ENCODE results near the gene ABI2.
A peak's percentile ranks its signal among the peaks of the same experiment; 100 is the strongest.
"Not testable (repeated sequence)": the region's sequence is repeated elsewhere in the genome, so short reads cannot be mapped to it uniquely, and the experiment has no call there.

The ABI2 gene

DNA sequence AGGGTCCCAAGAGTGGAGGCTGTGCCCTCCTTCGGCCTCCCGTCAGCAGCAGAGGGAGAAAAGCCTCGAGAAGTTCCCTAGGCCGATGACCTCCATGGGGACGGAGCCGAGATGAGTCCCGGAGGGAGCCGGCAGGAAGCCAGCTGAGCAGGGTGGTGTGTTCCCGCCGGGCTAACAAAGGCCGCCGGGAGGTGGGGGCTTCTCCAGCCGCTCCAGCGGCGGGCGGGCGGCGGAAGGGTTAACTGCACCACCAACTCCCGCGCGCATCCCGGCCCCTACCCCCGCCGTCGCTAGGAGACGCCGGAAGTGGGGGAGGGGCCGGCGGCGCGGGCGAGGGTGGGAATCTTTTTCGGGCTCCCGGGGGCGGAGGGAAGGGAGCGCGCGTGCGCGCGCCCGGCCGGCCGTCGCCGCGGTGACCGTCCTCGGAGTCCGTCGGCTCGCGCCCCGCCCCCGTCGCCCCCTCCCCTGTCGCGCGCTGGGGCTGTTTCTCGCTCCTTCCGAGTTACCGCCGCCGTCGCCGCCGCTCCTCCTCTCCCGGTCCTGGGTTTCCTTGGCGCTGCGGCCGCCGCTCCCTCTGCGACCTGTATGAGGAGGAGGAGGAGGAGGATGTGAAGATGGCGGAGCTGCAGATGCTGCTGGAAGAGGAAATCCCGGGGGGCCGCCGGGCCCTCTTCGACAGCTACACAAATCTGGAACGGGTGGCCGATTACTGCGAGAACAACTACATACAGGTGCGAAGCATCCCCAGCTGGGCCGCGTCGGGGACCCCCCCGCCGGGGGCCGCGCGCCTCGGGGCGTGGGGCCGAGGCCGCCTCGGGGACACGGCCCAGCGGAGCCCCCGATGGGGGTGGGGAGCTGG is at the start of gene ABI2:
ABI2 (plus strand) TSS at position 494 of the 859 bp plus-strand sequence; CDS start at position 615, 121 bp downstream.
- peak; percentile 59 for DNase-seq (ENCODE audit: low read depth)

DNA sequence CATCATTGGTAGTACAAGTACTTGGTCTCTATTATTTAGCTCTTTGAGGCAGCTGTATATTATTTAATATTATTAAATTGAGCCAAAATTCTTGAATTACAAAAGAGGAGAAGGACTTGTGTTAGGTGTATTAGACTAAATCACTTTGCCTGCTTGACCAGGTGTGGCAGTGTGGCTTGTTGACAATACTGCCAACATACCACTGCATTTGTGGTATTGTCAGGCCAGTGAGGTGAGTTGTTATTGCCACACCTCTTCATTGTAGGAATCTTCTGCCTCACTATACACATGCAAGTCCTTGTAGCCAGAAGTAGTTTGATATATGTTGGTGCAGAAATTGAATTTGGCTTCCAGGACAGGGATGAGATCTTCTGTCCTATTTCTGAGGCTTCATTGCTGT is 48.9 kb upstream of the ABI2 start:
- DNase-seq (ENCODE audit: low read depth): no peak

DNA sequence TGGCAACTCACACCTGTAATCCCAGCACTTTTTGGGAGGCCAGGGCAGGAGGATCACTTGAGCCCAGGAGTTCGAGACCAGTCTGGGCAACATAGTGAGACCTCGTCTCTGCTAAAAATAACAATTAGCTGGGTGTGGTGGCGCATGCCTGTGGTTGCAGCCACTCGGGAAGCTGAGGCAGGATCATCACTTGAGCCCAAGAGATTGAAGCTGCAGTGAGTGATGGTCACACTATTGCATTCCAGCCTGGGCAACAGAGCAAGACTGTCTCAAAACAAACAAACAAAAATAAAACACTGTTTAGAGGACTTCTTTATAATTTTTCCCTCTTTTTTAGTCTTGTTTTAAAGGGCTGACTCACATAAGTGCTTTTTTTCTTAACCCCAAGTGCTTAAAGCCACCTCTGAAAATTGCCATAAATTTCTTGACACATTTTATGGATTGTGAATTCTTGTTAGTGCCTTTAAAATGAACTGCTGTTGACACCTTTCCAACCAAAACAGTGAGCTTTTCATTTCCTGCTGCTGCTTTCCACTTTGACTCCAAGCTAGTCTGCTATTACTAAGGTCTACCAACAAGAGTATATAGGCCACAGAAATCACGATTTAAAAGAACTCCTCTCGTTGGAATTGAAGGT is 47.6 kb upstream of the ABI2 start:
- DNase-seq (ENCODE audit: low read depth): peak; percentile 78

DNA sequence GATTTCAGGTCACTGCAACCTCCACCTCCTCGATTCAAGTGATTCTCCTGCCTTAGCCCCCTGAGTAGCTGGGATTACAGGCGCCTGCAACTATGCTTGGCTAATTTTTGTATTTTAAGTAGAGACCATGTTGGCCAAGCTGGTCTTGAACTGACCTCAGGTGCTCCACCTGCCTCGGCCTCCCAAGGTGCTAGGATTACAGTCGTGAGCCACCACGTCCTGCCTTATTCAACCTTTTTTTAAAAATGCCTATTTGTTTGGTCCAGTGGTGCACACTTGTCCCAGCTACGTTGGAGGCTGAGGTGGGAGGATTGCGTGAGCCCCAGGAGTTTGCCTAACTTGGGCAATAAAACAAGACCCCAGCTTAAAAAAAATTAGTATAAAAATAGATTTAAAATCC is 46.1 kb upstream of the ABI2 start:
- no peak for DNase-seq (ENCODE audit: low read depth)

DNA sequence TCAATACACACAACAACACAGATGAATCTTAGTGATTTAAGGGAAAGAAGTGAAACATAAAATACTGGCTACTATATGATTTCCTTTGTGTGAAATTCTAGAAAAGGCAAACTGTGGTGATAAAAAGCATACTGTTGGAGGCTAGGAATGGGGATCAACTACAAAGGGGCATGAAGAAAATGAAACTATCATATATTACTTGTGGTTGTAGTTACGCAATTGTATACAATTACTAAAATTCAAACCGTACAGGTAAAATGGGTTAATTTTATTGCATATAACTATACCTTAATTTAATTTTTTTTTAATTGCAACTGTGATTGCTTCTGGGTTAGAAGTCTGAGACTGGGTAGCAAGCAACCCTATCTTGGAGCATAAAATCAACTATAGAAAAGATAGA is 41.7 kb upstream of the ABI2 start:
- DNase-seq (ENCODE audit: low read depth): no peak

DNA sequence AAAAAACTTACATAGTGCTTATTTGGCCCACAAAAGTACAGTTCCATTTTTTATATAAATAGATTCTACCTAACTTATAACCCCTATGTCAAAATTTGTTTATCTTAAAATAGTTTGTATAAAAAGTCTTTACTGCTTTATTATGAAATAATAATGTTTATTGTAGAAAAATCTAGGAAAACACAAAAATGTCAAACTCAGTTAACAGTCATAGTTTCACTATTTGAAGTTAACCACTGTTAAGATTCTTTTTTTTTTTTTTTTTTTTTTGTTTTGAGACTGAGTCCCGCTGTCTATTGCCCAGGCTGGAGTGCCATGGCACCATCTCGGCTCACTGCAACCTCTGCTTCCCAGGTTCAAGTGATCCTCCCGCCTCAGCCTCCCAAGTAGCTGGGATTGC is 26.5 kb upstream of the ABI2 start:
- DNase-seq (ENCODE audit: low read depth): no peak

DNA sequence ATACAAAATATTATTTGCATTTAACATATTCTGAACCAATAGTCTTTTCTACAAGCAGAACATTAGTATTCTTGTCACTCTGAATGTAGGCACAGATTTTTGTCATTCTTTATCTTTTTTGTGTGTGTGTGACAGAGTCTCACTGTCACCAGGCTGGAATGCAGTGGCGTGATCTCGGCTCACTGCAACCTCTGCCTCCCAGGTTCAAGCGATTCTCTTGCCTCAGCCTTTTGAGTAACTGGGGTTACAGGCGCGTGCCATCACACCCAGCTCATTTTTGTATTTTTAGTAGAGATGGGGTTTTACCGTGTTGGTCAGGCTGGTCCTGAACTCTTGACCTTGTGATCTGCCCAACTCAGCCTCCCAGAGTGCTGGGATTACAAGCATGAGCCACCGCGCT is 25.6 kb upstream of the ABI2 start:
- DNase-seq (ENCODE audit: low read depth): not testable (repeated sequence)

DNA sequence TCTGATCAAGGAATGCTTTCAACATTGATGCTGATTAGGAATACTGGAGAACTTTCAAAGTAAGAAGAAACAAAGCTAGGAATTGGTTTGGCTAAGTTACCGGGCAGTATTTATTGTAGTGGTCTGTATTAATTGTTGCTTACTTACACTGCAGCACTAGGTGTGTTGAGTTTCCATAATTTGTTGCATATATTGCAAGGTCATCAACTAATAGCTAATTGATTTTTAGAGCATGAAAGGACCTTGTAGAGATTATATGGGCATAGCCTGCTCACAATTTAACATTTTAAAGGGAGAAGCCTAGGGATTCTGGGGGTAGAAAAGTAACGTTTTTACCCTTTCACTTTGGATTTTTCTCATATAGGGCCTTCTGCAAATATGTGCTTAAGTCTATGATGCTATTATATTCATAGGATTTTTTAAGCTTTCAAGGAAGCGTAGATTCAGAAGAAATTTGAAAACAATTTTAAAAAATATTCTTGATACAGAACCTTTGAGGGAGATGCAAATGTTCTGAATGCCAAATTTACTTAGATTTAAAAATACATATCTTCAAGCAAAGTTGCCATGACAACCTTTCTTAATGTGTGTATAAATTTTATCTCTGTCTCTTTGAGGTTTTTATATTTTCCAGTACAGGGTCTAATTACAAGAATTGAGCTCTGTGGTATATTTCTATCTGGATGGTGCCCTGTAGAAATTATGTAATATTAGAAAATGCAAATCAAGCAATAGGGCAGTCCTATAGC is 17.3 kb upstream of the ABI2 start:
- no peak for DNase-seq (ENCODE audit: low read depth)

DNA sequence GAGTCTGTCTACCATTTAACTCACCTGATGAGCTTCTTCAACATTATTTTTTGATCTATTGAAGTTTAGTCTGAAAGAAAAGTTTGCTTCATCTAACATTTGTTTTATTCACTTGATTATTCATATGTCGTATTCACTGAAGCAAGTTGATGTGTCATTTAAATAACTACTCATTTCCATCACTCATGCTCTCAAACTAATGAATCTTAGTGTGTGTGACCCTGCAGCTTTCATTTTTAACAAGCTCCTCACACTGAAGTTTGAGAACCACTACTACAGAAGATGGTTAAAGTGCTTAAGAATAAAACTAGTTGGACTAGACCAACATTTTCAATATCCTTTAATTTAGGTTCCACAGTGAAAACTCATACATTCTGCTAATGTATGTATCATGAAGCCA is 1.8 kb upstream of the ABI2 start:
- DNase-seq (ENCODE audit: low read depth): no peak

DNA sequence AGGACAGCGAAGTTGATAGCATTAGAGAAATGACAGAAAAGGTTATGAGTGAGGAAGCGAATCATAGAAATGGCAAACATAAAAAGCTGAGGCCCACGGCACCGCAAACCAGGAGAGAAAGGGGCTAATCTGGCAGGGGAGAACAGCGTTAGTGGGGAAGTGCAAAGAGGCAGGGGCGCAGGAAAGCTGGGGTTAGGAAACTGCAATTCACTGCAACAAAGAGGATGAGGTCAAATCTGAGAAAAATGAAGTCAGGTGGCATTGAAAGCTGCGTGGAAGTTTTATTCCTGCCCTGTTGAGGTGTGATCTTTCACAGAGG is 653 bp upstream of the ABI2 start:
- DNase-seq (ENCODE audit: low read depth): no peak

DNA sequence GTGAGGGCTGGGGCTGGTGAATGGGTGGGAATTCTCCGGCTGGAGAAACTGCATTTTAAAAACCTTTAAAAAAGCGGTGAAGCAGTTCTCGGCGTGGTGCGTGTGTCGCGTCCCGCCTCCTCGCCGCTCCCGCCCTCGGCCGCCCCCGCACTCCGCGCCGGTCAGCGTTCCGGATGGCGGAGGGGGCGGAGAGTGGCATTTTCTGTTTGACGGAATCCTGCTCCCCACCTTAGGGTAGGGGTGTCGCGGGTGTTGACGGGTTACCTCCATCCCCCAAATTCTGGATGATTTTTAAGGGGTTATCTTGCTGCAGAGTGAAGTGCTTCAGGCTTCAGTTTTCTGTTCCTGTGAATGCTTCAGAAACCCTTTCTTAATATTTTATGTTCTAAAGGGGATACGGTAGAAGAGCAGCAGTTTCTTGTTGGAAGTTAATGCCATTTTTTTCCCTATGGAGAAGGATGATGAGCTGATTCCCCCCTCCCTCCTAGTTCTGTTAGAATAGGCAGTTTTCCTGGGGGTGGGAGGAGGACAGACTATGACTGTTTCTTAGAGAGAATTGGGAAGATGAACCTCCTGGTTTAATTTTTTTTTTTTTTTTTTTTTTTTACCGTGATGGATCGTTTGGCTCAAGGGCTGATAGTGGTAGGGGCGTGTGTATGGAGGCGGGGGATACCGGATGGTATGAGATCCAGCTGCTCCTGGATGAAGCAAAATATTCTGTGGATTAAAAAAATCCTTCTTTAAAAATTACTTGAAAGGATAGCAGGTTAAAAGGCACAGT is 756 bp downstream of the ABI2 start:
- DNase-seq (ENCODE audit: low read depth): no peak

DNA sequence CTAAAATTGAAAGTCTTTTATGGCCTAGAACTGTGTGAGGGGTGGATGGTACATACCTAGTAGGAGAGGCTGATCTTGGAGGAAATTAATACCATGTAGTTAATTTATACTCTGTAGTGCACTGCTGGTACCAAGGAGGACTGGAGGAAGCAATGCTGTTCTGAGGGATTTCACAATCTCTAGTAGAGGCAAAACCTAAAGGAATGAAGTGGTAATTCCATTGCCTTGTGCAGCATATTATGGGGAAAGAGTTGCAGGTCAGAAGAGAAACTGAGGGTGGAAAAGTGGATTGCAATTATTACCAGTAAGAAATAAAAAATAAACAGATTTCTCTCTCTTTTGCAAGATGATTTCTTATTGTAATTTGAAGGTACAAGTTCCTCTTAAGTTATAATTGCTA is 2.2 kb downstream of the ABI2 start:
- no peak for DNase-seq (ENCODE audit: low read depth)

DNA sequence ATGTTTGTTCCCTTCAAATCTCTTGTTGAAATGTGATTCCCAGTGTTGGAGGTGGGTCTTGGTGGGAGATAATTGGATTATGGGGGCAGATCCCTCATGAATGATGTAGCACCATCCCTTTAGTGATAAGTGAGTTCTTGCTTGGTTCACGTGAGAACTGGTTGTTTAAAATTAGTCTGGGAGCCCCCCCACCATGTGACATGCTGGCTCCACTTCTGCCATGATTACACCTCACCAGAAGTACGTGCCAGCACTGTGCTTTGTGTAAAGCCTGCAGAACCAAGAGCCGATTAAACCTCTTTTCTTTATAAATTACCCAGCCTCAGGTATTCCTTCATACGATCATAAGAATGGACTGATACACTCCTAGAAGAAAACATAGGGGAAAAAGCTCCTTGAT is 10.1 kb downstream of the ABI2 start:
- DNase-seq (ENCODE audit: low read depth): no peak

DNA sequence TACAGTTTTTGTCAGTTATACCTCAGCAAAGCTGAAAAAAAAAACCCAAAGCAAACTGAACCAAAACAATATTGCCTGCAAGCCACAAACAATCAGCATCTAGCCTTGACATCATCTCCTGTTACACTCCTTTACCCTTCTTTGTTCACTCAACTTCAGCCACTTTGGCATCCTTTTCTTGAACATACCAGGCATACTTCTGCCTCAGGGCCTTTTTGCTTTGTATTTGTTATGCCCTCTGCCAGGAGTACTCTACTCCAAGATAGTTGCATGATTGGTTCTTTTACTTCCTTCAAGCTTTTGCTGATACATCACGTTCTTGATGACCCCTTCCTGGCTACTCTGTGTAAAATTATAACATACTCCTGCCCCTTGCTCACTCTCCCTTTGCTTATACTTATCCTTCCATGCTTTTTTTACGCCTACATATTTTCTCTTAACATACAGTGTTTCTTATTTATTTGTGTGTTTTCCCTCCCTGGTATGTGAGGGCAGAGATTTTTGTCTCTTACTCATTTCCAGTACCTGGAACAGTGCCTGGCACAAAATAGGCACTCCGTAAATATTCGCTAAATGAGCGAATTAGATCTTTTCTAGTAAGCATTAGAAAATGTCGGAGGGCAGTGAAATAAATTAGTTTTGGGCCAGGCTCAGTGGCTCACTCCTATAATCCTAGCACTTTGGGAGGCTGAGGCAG is 12.7 kb downstream of the ABI2 start:
- peak; percentile 54 for DNase-seq (ENCODE audit: low read depth)

DNA sequence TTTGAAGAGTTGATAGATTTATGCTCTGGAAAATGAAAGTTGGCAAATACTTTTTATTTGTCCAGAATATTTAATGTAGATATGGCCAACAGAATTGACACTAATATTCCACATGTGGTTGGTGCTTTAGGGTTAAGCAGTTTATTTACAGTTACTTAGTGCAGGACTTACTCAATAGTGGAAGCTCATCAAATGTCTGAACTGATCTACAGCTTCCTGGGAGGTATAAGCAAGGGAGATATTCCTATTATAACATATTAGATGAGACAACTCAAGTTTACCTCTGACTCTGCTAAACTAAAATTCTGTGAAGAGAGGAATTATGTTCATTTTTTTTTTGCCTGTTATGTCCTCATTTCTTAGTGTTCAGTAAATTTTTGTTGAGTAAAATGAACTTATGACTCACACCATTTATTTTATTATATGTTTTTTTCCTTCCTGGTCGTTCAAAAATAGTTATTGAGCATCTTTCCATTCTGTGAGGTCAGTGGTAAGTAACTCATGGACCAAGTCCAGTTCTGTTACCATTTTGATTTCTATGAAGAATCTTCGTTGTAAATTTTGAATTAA is 13.6 kb downstream of the ABI2 start:
- no peak for DNase-seq (ENCODE audit: low read depth)

DNA sequence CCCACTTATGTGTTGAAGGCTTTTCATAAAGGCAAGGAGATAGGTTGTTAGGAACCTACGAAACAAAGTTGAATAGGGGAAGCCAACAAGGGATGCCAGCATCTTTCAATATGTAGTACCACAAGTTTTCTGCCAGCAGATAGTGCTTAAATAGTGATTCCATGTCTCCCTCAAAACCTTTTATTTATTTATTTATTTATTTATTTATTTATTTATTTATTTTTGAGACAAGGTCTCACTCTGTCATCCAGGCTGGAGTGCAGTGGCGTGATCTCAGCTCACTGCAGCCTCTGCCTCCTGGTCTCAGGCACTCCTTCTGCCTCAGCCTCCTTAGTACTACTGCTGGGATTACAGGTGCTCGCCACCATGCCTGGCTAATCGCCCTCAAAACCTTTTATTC is 14.2 kb downstream of the ABI2 start:
- DNase-seq (ENCODE audit: low read depth): not testable (repeated sequence)

DNA sequence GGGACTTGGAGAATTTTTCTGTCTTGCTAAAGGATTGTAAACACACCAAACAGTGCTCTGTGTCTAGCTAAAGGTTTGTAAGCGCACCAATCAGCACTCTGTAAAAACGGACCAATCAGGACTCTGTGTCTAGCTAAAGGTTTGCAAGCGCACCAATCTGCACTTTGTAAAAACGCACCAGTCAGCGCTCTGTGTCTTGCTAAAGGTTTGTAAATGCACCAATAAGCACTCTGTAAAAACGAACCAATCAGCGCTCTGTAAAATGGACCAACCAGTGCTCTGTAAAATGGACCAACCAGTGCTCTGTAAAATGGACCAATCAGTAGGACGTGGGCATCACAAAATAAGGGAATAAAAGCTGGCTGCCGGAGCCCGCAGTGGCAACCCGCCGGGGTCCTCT is 16.5 kb downstream of the ABI2 start:
- no peak for DNase-seq (ENCODE audit: low read depth)

DNA sequence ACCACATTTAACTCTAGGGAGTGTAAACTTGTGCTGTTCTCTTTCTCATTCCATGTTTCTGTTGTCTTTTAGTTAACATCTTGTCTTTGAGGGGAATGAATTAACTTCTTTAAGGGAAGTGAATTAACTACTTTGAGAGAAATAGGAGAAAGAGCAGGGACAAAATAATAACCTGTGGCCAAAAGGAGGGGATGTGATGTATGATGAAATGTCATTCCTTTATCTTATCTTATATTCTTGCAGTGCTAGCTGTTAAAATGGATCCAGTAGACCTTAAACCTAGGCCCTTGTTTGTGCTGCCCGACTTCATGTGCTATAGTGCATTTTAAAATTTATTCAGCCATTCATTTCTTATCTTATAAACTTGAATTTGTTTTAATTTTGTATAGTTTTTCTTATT is 18.4 kb downstream of the ABI2 start:
- no peak for DNase-seq (ENCODE audit: low read depth)

DNA sequence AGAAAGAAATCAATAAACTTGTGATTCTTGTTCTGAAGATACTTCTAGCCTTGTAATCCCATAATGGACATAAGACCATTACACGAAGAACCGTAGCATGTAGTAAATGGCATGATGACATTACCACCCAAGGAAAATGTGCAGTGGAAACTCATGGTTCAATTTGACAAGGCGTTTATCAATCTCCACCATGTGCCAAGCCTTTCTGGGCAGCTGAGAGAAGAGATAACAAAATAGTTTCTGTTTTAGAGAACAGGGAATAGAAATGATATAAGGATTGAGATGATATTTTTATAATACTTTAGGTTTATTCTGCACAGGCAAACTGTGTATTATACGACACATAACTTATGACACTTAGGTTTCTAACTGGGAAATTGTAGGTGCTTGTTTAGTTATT is 19.2 kb downstream of the ABI2 start:
- DNase-seq (ENCODE audit: low read depth): no peak

DNA sequence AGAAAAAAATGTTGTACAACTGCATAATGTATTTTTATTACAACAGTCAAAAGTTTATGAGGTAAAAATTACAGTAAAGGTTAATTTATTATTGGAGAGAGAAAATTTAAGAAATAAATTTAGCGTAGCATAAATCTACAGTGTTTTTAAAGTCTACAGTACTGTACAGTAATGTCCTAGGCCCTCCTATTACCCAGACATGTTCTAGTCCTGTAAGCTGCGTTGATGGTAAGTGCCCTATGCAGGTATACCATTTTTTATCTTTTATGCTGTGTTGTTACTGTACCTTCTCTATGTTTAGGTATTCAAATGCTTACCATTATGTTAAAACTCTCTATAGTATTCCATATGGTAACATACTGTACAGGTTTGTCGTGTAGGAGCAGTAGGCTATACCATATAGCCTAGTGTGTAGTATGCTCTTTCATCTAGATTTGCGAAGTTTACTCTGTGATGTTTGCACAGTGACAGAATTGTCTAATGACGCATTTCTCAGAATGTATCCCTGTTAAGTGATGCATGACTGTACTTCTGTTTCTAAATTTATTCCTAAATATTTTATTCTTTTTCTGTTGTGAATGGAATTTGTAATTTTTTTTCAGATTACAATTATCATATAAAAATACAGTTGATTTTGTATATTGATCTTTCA is 24.5 kb downstream of the ABI2 start:
- no peak for DNase-seq (ENCODE audit: low read depth)

DNA sequence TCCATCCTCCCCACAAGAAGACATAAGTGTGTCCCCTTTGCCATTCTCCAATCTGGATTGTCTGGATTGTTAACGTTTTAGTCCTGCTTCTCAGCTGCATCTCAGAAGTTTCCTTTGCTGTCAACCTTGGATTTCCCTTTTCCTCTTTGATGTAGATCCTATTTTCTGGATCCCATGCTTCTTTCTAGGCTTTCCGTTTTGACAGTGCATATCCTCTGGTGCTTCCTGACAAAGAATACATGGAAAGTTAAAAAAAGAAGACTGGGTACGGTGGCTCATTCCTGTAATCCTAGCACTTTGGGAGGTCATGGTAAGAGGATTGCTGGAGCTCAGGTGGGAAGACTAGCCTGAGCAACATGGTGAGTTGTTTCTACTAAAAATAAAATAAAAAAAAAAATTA is 26.8 kb downstream of the ABI2 start:
- no peak for DNase-seq (ENCODE audit: low read depth)
